GM12878 (cell line): Measurements from ENCODE around the gene KIAA1328. TPM values are rescaled to one million over a fixed set of nuclear protein-coding genes. Genes with fewer than 3 reads are reported as not detected.

Source experiments
- ATAC-seq: fragments of 200-7000 bp; cut with Tn5 transposase; 3 replicates; pipeline ENCODE4 v1.9.1; 2020; ENCODE audit warnings: mild to moderate bottlenecking, moderate library complexity
- BruUV-seq: library from RNA; stranded (reverse); fragments of 400-500 nt; replicated peaks from 2 replicates; lab custom pipeline; 2021; lab: Mats Ljungman, UMichigan
- CTCF ChIA-PET: fragments of 300-600 bp; sonication (Branson Sonifier 250); formaldehyde crosslinking; extraction: SDS; loops from one replicate; lab custom pipeline; 2021; ENCODE audit warnings: inconsistent platforms; lab: Yijun Ruan, JAX
- POLR2A ChIA-PET: fragments of 350-600 bp; formaldehyde crosslinking; extraction: SDS; loops from one replicate; lab custom pipeline; 2021; ENCODE audit warnings: inconsistent platforms; lab: Charles Lee
- RAD21 ChIA-PET: fragments of 300-600 bp; sonication (Branson Sonifier 250); formaldehyde crosslinking; loops from one replicate; lab custom pipeline; 2023; ENCODE audit warnings: antibody characterized with exemption; ENCODE audit not compliant: unreplicated experiment; lab: Charles Lee
- SMC1A ChIA-PET: fragments of 300-600 bp; sonication (Branson Sonifier 250); formaldehyde crosslinking; loops from one replicate; lab custom pipeline; 2023; ENCODE audit not compliant: unreplicated experiment, uncharacterized antibody; lab: Charles Lee
- DNase-seq: peaks from one replicate; pipeline ENCODE4 v3.0.0-alpha.2; 2011; ENCODE audit warnings: low read depth, low spot score
- FAIRE-seq: peaks from 3 replicates; lab custom pipeline; 2011; peaks lifted over from hg19 to GRCh38; lab: Jason Lieb, UNC
- H2AFZ ChIP-seq: 2 replicates; pipeline ENCODE4 v1.6.0; 2011; ENCODE audit warnings: low read depth, low read length, control low read depth; ENCODE audit not compliant: control insufficient read depth
- H3K27ac ChIP-seq: 2 replicates; pipeline ENCODE4 v1.5.1; 2011; ENCODE audit warnings: control low read depth; ENCODE audit not compliant: control insufficient read depth, insufficient read depth
- H3K27me3 ChIP-seq, 2 experiments: replicated peaks in 1 of 2; 2 replicates each; pipeline versions ENCODE4 v1.6.0 to v1.6.1; 2011; ENCODE audit warnings: low read length in 1 of 2; ENCODE audit not compliant: control insufficient read depth in 2 of 2, insufficient read depth in 2 of 2
- H3K36me3 ChIP-seq, 2 experiments: 2 replicates each; pipeline ENCODE4 v1.5.1; 2011; ENCODE audit warnings: low read length in 1 of 2; ENCODE audit not compliant: control insufficient read depth in 2 of 2, insufficient read depth in 2 of 2
- H3K4me1 ChIP-seq: 2 replicates; pipeline ENCODE4 v1.6.1; 2011; ENCODE audit warnings: mild to moderate bottlenecking, low read length, moderate library complexity, mixed read lengths; ENCODE audit not compliant: control insufficient read depth, insufficient read depth
- H3K4me2 ChIP-seq: 2 replicates; pipeline ENCODE4 v1.6.0; 2011; ENCODE audit warnings: control low read depth; ENCODE audit not compliant: control insufficient read depth, insufficient read depth
- H3K4me3 ChIP-seq: fragments of 200-600 bp; sonication (generic); 2 replicates; pipeline ENCODE4 v1.5.1; 2016
- H3K79me2 ChIP-seq: 2 replicates; pipeline ENCODE4 v1.6.0; 2011; ENCODE audit warnings: low read length; ENCODE audit not compliant: control insufficient read depth, insufficient read depth
- H3K9ac ChIP-seq: 2 replicates; pipeline ENCODE4 v1.8.0; 2011; ENCODE audit warnings: low read length, control low read depth, mixed read lengths; ENCODE audit not compliant: control insufficient read depth, insufficient read depth
- H3K9me3 ChIP-seq: replicated peaks from 3 replicates; pipeline ENCODE4 v1.5.1; 2011; ENCODE audit warnings: mild to moderate bottlenecking, low read length; ENCODE audit not compliant: control insufficient read depth, insufficient read depth
- H4K20me1 ChIP-seq: 2 replicates; pipeline ENCODE4 v1.6.0; 2011; ENCODE audit not compliant: control insufficient read depth, insufficient read depth
- ASH2L ChIP-seq: fragments of 300-600, 200-600 bp; sonication (generic); IDR thresholded peaks from 2 replicates; pipeline ENCODE4 v1.6.1; 2017; ENCODE audit warnings: low read depth, mild to moderate bottlenecking, borderline replicate concordance
- BCL11A ChIP-seq: IDR thresholded peaks from 2 replicates; pipeline ENCODE4 v1.6.1; 2011; ENCODE audit warnings: low read depth, low read length
- CBX3 ChIP-seq: fragments of 200-600 bp; sonication (generic); IDR thresholded peaks from 2 replicates; pipeline ENCODE4 v1.6.1; 2016; ENCODE audit warnings: low read depth, borderline replicate concordance
- CHD4 ChIP-seq: fragments of 200-600 bp; sonication (generic); IDR thresholded peaks from 2 replicates; pipeline ENCODE4 v1.6.1; 2016; ENCODE audit warnings: mild to moderate bottlenecking
- FOXK2 ChIP-seq: fragments of 450-650 bp; IDR thresholded peaks from 2 replicates; pipeline ENCODE4 v1.6.1; 2017; ENCODE audit warnings: mild to moderate bottlenecking, moderate library complexity
- FOXM1 ChIP-seq: IDR thresholded peaks from 2 replicates; pipeline ENCODE4 v1.6.1; 2012; ENCODE audit warnings: low read depth, mild to moderate bottlenecking, inconsistent platforms, low read length, moderate library complexity
- HCFC1 ChIP-seq: fragments of 150-350 bp; IDR thresholded peaks from 2 replicates; pipeline ENCODE4 v1.6.1; 2014; ENCODE audit warnings: low read length
- JUNB ChIP-seq: IDR thresholded peaks from 2 replicates; pipeline ENCODE4 v1.6.1; 2016; ENCODE audit warnings: antibody characterized with exemption, mild to moderate bottlenecking
- LARP7 ChIP-seq: fragments of 450-650 bp; IDR thresholded peaks from 2 replicates; pipeline ENCODE4 v1.6.1; 2017; ENCODE audit warnings: mild to moderate bottlenecking
- POLR2A ChIP-seq: IDR thresholded peaks from 2 replicates; pipeline ENCODE4 v1.6.1; 2011; ENCODE audit warnings: low read depth, mild to moderate bottlenecking, low read length
- SIX5 ChIP-seq: IDR thresholded peaks from 2 replicates; pipeline ENCODE4 v1.6.1; 2011; ENCODE audit warnings: mild to moderate bottlenecking, low read depth, low read length, moderate library complexity; ENCODE audit not compliant: severe bottlenecking
- SMAD1 ChIP-seq: fragments of 450-650 bp; IDR thresholded peaks from 2 replicates; pipeline ENCODE4 v1.6.1; 2018; ENCODE audit warnings: mild to moderate bottlenecking, low read depth; ENCODE audit not compliant: partially characterized antibody
- SMAD5 ChIP-seq: IDR thresholded peaks from 2 replicates; pipeline ENCODE4 v1.6.1; 2016; ENCODE audit warnings: antibody characterized with exemption, low read depth
- SP1 ChIP-seq: IDR thresholded peaks from one replicate; pipeline ENCODE4 v1.6.1; 2011; ENCODE audit warnings: low read depth, low read length
- TCF3 ChIP-seq: IDR thresholded peaks from 2 replicates; pipeline ENCODE4 v1.6.1; 2012; ENCODE audit warnings: low read depth, mild to moderate bottlenecking, low read length, borderline replicate concordance; ENCODE audit not compliant: insufficient read depth
- WRNIP1 ChIP-seq: IDR thresholded peaks from 2 replicates; pipeline ENCODE4 v1.6.1; 2011; ENCODE audit warnings: low read depth, low read length, improper control_type of control experiment, borderline replicate concordance
- YBX1 ChIP-seq: fragments of 450-650 bp; IDR thresholded peaks from 2 replicates; pipeline ENCODE4 v1.6.1; 2016; ENCODE audit warnings: antibody characterized with exemption
- ZNF274 ChIP-seq: IDR thresholded peaks from one replicate; pipeline ENCODE4 v1.8.0; 2011; ENCODE audit not compliant: insufficient read length, insufficient read depth
- WGBS: methylation state at CpG from one replicate; pipeline ENCODE4 v1.1.6; 2016; ENCODE audit warnings: low lambda C conversion rate; ENCODE audit not compliant: insufficient replicate concordance, insufficient coverage; ENCODE audit errors: missing lambda C conversion rate; 5-methylcytosine and 5-hydroxymethylcytosine counted together
- in situ Hi-C: fragments of 300-500 bp; cut with MboI; formaldehyde crosslinking; loops from 9 replicates; pipeline ENCODE4 v1.14.3; 2018; ENCODE audit warnings: mixed read lengths
- intact Hi-C: fragments of 100-400 bp; cut with micrococcal nuclease; formaldehyde crosslinking; loops from one replicate; pipeline ENCODE4 v1.14.2; 2022; ENCODE audit not compliant: unreplicated experiment
- polyA plus RNA-seq, 11 experiments: library from polyadenylated mRNA; depleted of rRNA in 4 of 11; unstranded in 6 of 11; stranded (reverse) in 5 of 11; fragments of >200 nt; fragmentation: Nextera tagmentation in 4 of 11; fragmentation: Illumina TruSeq in 1 of 11; extraction: Ambion mirVana in 4 of 11; extraction: Trizol in 1 of 11; gene quantifications; 1 replicate in 1 of 11; 2 replicates in 10 of 11; pipeline versions ENCODE4 v1.2.1 to v1.2.3, GENCODE V29; 2011 to 2016; ENCODE audit warnings: inconsistent platforms in 2 of 11, missing spikeins in 2 of 11, low read depth in 1 of 11
- total RNA-seq, 4 experiments: library from RNA; depleted of rRNA in 3 of 4; stranded (reverse); fragments of >200 nt in 3 of 4; fragmentation: Illumina TruSeq in 1 of 4; extraction: Trizol in 1 of 4; gene quantifications; 2 replicates each; pipeline versions ENCODE4 v1.2.1 to v1.2.3, GENCODE V29; 2013 to 2021
- TF ChIP-seq, protein P1 (sequence below): fragments of 450-650 bp; formaldehyde crosslinking; IDR thresholded peaks from 2 replicates; pipeline ENCODE4 v1.5.0; 2022; ENCODE audit warnings: mild to moderate bottlenecking, missing genetic modification characterization
- TF ChIP-seq, protein P2 (sequence below): IDR thresholded peaks from 2 replicates; pipeline ENCODE4 v1.6.1; 2012; ENCODE audit warnings: low read depth, low read length, improper control_type of control experiment
- TF ChIP-seq, protein P3 (sequence below): fragments of 150-350 bp; IDR thresholded peaks from 2 replicates; pipeline ENCODE4 v1.6.1; 2014; ENCODE audit warnings: mild to moderate bottlenecking, low read depth, low read length
- TF ChIP-seq, protein P4 (sequence below): fragments of 450-650 bp; IDR thresholded peaks from 2 replicates; pipeline ENCODE4 v1.6.1; 2016; ENCODE audit warnings: mild to moderate bottlenecking

Gene KIAA1328
- total and polyA plus RNA-seq, 10 of the 15 experiments (the other 5 are each of a cell fraction or from before 2014, with no cell fraction given) = 3.1 to 7.1 (median 4.6) TPM

DNA sequence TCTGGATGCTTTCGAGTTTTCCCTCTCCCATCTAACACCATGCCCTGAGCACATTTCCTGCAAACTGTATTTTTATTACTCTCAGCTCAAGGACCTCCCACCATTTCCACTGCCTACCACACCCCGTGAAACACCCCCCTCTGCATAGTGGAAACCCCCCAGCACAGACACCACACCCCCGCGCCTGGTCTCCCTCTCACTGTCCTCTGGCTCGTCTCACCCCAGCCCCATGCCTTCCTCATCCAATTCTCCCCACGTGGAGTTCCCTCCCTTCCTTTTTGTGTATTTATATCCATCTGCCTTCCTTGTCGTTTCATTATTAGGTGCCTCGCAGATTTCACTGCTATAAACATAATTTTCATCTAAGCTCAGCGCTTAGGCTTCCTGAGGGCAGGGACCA lies 429.2 kb downstream of the KIAA1328 start (continued):
- TF ChIP-seq YBX1 (no peak), FOXK2 (no peak), TCF3 (no peak), CBX3 (no peak), FOXM1 (no peak), ASH2L (no peak), SMAD1 (no peak), WRNIP1 (no peak)
- TF ChIP-seq, protein P1, sequence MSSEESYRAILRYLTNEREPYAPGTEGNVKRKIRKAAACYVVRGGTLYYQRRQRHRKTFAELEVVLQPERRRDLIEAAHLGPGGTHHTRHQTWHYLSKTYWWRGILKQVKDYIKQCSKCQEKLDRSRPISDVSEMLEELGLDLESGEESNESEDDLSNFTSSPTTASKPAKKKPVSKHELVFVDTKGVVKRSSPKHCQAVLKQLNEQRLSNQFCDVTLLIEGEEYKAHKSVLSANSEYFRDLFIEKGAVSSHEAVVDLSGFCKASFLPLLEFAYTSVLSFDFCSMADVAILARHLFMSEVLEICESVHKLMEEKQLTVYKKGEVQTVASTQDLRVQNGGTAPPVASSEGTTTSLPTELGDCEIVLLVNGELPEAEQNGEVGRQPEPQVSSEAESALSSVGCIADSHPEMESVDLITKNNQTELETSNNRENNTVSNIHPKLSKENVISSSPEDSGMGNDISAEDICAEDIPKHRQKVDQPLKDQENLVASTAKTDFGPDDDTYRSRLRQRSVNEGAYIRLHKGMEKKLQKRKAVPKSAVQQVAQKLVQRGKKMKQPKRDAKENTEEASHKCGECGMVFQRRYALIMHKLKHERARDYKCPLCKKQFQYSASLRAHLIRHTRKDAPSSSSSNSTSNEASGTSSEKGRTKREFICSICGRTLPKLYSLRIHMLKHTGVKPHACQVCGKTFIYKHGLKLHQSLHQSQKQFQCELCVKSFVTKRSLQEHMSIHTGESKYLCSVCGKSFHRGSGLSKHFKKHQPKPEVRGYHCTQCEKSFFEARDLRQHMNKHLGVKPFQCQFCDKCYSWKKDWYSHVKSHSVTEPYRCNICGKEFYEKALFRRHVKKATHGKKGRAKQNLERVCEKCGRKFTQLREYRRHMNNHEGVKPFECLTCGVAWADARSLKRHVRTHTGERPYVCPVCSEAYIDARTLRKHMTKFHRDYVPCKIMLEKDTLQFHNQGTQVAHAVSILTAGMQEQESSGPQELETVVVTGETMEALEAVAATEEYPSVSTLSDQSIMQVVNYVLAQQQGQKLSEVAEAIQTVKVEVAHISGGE (CRISPR knock-in tag) = no peak

DNA sequence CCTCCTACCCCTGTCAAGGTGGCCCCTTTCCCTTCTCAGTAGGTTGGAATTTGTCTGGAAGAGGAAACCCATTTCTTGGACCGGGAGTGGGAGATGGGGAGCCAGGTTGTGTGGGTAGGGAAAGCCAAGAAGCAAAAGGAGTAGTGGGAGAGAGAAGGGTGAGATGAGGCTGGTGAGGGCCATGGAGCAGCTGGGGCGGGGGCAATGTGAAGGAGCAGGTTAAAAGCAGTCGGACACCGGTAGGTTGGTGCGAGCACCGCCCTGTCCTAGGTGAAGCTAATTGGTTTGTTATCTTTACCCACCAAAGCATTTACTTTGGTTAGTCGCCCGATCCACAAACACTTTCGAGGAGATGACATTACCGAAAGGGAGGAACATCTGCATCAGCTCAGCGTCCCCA lies 429.9 kb downstream of the KIAA1328 start:
- ChIA-PET RAD21 (no interaction called here), CTCF (no interaction called here), POLR2A (no interaction called here), SMC1A (no interaction called here)
- BruUV-seq = no TSS peak
- Histone ChIP-seq H3K27ac (no peak overlapping the region), H4K20me1 (no peaks in the 10 kb centered on the region), H3K79me2 (no peaks in the 10 kb centered on the region), H3K9ac (no peak overlapping the region), H3K4me1 (no peaks in the 10 kb centered on the region), H3K4me2 (no peak overlapping the region), H3K4me3 (no peak overlapping the region), H3K36me3 (no peaks in the 10 kb centered on the region), H3K27me3 (peaks cover 5% of the 10 kb centered on the region in 2 experiments; a peak in 3 of 4 replicates), H2AFZ (no peak overlapping the region), H3K9me3 (no peaks in the 10 kb centered on the region)
- in situ Hi-C loops = no loop called here
- intact Hi-C loops = no loop called here
- FAIRE-seq = no peak
- no peak for ATAC-seq
- no peak for DNase-seq
- WGBS = 25% methylated on average over 11 of the region's 11 CpGs
- TF ChIP-seq BCL11A = no peak
- no peak for TF ChIP-seq ZNF274
- no peak for TF ChIP-seq LARP7
- no peak for TF ChIP-seq HCFC1
- TF ChIP-seq ASH2L = no peak
- TF ChIP-seq SIX5 = no peak
- TF ChIP-seq, protein P2, sequence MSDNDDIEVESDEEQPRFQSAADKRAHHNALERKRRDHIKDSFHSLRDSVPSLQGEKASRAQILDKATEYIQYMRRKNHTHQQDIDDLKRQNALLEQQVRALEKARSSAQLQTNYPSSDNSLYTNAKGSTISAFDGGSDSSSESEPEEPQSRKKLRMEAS = no peak
- TF ChIP-seq SMAD5 = no peak
- TF ChIP-seq, protein P3, sequence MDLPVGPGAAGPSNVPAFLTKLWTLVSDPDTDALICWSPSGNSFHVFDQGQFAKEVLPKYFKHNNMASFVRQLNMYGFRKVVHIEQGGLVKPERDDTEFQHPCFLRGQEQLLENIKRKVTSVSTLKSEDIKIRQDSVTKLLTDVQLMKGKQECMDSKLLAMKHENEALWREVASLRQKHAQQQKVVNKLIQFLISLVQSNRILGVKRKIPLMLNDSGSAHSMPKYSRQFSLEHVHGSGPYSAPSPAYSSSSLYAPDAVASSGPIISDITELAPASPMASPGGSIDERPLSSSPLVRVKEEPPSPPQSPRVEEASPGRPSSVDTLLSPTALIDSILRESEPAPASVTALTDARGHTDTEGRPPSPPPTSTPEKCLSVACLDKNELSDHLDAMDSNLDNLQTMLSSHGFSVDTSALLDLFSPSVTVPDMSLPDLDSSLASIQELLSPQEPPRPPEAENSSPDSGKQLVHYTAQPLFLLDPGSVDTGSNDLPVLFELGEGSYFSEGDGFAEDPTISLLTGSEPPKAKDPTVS = no peak
- no peak for TF ChIP-seq CHD4
- TF ChIP-seq, protein P4, sequence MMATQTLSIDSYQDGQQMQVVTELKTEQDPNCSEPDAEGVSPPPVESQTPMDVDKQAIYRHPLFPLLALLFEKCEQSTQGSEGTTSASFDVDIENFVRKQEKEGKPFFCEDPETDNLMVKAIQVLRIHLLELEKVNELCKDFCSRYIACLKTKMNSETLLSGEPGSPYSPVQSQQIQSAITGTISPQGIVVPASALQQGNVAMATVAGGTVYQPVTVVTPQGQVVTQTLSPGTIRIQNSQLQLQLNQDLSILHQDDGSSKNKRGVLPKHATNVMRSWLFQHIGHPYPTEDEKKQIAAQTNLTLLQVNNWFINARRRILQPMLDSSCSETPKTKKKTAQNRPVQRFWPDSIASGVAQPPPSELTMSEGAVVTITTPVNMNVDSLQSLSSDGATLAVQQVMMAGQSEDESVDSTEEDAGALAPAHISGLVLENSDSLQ = no peak
- TF ChIP-seq JUNB = no peak
- no peak for TF ChIP-seq POLR2A
- TF ChIP-seq SP1 = no peak
